ENCODE measurements around the gene ARHGAP33.

Gene ARHGAP33, protein sequence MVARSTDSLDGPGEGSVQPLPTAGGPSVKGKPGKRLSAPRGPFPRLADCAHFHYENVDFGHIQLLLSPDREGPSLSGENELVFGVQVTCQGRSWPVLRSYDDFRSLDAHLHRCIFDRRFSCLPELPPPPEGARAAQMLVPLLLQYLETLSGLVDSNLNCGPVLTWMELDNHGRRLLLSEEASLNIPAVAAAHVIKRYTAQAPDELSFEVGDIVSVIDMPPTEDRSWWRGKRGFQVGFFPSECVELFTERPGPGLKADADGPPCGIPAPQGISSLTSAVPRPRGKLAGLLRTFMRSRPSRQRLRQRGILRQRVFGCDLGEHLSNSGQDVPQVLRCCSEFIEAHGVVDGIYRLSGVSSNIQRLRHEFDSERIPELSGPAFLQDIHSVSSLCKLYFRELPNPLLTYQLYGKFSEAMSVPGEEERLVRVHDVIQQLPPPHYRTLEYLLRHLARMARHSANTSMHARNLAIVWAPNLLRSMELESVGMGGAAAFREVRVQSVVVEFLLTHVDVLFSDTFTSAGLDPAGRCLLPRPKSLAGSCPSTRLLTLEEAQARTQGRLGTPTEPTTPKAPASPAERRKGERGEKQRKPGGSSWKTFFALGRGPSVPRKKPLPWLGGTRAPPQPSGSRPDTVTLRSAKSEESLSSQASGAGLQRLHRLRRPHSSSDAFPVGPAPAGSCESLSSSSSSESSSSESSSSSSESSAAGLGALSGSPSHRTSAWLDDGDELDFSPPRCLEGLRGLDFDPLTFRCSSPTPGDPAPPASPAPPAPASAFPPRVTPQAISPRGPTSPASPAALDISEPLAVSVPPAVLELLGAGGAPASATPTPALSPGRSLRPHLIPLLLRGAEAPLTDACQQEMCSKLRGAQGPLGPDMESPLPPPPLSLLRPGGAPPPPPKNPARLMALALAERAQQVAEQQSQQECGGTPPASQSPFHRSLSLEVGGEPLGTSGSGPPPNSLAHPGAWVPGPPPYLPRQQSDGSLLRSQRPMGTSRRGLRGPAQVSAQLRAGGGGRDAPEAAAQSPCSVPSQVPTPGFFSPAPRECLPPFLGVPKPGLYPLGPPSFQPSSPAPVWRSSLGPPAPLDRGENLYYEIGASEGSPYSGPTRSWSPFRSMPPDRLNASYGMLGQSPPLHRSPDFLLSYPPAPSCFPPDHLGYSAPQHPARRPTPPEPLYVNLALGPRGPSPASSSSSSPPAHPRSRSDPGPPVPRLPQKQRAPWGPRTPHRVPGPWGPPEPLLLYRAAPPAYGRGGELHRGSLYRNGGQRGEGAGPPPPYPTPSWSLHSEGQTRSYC

DNA sequence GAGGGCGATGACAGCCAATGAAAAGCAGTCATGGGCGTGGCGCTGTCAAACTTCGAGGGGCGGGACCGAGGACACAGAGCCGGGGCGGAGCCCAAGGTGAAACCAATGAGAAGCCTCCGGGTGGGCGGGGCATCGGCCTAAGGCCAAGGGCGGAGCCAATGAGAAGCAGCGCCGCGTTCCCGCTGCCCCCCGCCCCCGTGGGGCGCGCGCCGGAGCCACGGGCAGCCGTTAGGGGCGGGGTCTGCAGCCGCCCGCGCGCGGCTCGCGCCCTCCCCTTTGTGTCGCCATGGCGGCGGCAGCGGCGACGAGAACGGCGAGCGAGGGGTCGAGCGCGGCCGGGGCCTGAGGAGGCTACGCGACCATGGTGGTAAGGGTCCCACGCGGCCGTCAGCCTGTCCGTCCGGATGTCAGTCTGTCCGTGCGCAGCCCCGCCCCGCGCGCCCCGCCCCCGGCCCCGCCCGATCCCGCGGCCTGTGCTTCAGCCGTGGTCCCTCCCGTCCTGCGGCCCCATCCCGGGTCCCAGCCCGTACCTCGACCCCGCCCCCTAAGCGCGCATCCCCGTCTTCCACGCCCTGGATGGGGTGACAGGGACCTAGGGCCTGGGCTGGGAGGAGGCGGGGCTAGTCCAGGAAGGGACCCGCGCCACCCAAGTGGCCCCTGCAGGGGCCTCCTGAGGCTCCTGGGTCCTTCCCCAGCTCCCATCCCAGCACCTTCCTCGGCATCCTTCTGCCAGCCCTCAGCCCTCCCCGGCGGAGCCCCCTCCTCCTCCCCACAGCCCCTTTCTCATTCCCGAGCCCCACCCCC, at the start of gene ARHGAP33:
Gene ARHGAP33 (plus strand): TSS at position 267 of the 804 bp plus-strand sequence. CDS start 95 bp downstream, at position 362.
- peak; percentile 98 to 99 for DNase-seq

DNA sequence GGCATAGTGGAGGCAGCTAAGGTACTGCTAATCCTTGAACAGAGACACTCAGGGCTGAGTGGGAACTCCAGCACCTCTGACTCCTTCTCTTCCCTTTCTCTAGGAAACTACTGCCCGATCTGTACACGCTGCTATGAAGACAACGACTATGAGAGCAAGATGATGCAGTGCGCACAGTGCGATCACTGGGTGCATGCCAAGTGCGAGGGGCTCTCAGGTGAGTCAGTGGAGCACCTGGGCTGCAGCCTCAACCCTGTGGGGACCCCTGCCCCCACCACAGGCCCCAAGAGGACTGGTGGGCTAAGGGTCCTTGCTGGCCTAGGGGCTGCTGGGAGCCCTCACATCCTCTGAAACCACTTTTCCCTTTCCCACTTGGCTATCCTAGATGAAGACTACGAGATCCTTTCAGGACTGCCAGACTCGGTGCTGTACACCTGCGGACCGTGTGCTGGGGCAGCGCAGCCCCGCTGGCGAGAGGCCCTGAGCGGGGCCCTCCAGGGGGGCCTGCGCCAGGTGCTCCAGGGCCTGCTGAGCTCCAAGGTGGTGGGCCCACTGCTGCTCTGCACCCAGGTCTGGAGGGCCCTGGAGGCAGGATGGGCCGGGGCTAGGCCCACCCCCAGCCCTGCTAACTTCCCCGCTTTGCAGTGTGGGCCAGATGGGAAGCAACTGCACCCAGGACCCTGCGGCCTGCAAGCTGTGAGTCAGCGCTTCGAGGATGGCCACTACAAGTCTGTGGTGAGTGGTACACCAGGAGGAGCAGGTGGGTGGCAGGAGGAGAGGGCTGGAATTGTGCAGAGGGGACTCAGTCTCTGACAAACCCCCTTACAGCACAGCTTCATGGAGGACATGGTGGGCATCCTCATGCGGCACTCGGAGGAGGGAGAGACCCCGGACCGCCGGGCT, 48.1 kb upstream of the ARHGAP33 start:
- no peak for DNase-seq

DNA sequence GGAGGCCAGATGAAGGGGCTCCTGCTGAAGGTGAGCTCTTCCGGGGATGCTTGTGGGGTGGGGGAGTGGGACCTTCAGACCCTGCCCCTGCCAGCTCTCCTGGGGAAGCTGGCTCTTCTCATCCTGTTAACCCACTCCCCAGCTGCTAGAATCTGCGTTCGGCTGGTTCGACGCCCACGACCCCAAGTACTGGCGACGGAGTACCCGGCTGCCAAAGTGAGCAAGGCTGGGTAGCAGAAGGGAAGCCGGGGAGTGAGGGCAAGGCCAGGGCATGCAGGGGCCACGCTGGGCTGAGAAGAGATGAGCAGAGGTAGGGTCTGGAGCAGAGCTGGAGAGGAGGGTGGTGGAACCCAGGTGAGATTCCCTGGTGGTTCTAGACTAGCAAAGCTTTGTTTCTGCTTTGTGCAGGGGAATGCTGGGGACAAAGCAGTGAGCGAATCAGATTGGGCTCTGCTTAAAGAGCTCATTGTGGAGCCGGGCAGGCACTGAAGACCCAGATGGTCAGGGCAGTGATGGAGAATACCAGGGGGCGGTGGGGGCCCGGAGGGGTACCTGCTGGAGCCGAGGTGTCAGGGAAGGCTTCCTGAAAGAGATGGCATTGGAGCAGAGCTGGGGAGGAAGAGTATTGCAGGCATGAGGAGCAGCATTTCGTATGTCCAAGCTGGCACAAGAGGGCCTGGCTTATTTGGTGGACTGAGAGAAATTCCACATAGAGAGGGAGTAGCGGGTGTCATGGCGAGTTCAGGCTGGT, 47.2 kb upstream of the ARHGAP33 start:
- no peak for DNase-seq

DNA sequence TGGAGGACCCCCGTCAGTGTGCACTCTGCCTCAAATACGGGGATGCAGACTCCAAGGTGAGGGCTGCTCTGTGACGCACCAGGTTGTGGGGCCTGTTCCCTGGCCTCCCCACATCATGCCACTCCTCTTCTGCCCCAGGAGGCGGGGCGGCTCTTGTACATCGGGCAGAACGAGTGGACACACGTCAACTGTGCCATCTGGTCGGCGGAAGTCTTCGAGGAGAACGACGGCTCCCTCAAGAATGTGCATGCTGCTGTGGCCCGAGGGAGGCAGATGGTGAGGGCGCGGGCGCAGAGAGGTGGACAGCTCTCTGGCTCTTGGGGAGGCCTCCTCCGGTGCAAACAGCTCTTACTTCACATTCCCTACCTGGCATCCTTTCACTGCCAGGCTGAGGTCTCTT, 46.3 kb upstream of the ARHGAP33 start:
- DNase-seq, result no peak

DNA sequence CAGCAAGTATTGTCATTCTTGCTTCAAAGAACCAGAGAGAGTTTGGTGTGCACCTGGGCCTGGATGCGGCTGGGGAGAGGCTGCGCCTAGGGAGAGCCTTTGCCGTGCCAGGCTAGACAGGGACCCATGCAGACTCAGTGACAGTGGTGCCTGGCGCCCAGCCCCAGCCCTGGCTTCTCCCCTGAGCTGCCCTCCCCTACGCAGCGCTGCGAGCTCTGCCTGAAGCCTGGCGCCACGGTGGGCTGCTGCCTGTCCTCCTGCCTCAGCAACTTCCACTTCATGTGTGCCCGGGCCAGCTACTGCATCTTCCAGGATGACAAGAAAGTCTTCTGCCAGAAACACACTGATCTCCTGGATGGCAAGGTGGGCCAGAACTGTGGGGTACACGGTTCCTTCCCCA, 45.6 kb upstream of the ARHGAP33 start:
- no peak for DNase-seq

DNA sequence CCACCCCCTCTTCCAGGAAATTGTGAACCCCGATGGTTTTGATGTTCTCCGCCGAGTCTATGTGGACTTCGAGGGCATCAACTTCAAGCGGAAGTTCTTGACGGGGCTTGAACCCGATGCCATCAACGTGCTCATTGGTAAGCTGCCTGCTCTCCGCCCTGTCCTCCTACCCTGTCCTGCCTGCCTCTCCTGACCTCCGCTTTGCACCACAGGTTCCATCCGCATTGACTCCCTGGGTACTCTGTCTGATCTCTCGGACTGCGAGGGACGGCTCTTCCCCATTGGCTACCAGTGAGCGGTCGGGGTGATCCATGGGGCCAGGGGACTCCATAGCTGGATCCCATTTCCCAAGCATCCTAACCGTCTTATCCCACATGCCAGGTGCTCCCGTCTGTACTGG, 45.0 kb upstream of the ARHGAP33 start:
- no peak for DNase-seq

DNA sequence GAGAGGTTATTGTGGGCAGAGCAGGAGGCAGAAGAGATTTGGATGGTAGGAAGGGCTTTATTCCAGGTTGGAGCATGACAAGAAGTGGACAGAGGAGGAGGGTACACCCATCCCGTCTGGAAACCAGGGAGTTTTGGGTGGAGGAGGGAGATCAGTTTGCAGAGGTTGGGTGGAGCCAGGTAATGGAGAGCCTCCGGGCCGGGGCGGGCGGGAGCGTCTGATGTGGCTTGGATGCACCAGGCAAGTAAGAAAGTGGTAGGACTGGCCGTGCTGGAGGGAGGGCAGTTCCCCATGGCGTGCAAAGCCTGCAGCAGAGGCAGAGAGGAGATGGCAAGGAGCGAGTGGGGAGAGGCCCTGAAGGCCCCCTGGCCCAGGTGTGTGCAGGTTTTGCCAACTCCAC, 44.0 kb upstream of the ARHGAP33 start:
- no peak for DNase-seq

DNA sequence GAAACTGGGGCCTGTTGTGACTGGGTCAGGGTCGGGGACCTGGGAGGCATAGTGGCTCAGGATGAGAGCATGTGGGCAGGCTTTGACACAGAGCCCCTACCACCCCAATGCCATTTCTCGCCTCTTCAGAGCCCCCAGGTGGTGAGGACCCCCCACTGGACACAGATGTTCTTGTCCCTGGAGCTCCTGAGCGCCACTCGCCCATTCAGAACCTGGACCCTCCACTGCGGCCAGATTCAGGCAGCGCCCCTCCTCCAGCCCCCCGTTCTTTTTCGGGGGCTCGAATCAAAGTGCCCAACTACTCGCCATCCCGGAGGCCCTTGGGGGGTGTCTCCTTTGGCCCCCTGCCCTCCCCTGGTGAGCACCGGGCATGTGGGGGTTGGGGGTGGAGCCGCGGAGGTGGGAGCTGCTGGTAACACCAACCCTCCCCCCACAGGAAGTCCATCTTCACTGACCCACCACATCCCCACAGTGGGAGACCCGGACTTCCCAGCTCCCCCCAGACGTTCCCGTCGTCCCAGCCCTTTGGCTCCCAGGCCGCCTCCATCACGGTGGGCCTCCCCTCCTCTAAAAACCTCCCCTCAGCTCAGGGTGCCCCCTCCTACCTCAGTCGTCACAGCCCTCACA, 43.5 kb upstream of the ARHGAP33 start:
- DNase-seq, result no peak

DNA sequence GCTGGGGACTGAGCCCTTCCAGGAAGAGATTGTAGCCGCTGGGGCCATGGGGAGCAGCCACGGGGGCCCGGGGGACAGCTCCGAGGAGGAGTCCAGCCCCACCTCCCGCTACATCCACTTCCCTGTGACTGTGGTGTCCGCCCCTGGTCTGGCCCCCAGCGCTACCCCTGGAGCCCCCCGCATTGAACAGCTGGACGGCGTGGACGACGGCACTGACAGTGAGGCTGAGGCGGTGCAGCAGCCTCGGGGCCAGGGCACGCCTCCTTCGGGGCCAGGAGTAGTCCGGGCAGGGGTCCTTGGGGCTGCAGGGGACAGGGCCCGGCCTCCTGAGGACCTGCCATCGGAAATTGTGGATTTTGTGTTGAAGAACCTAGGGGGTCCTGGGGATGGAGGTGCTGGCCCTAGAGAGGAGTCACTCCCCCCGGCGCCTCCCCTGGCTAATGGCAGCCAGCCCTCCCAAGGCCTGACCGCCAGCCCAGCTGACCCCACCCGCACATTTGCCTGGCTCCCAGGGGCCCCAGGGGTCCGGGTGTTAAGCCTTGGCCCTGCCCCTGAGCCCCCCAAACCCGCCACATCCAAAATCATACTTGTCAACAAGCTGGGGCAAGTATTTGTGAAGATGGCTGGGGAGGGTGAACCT, 42.7 kb upstream of the ARHGAP33 start:
- no peak for DNase-seq

DNA sequence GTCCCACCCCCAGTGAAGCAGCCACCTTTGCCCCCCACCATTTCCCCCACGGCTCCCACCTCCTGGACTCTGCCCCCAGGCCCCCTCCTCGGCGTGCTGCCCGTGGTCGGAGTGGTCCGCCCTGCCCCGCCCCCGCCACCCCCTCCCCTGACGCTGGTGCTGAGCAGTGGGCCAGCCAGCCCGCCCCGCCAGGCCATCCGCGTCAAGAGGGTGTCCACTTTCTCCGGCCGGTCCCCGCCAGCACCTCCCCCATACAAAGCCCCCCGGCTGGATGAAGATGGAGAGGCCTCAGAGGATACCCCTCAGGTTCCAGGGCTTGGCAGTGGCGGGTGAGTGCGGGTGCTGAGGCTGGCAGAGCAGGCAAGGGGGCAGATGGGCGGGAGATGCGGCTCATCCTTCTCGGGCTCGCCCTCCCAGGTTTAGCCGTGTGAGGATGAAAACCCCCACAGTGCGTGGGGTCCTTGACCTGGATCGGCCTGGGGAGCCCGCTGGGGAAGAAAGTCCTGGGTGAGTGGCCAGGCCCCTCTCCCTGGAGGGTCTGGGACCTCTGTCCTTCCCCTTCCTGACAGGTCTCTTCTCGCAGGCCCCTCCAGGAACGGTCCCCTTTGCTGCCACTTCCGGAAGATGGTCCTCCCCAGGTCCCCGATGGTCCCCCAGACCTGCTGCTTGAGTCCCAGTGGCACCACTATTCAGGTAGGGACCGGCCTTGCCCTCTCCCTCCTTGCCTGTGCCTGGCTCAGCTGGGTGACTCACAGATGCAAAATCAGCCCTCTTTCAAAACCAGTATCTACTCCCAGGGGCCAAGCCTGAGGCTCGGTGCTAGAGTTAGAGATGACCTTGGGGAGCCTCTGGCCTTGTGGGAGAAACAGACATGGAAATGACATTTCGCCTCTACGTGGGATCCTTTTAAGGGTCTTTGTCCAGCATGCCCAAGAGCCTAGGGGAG, 41.9 kb upstream of the ARHGAP33 start:
- no peak for DNase-seq

DNA sequence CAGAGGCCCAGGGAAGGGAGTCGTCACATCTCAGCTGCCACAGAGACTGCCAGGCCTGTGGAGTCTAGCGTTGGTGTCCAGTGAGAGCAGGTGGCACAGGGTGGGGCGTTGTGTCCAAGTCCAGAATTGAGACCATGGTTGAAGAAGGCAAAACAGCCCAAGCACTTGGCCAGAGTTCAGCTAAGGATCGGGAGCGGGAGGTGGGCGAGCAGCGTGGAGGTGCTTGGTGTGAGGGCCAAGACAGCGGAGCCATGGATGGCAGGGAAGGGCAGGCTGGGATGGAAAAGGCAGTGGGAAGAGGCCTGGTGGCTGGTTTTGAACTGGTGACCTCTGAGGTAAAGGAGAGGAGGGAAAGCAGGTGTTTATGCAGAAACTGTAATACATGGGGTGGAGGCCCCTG, 41.1 kb upstream of the ARHGAP33 start:
- DNase-seq, result no peak

DNA sequence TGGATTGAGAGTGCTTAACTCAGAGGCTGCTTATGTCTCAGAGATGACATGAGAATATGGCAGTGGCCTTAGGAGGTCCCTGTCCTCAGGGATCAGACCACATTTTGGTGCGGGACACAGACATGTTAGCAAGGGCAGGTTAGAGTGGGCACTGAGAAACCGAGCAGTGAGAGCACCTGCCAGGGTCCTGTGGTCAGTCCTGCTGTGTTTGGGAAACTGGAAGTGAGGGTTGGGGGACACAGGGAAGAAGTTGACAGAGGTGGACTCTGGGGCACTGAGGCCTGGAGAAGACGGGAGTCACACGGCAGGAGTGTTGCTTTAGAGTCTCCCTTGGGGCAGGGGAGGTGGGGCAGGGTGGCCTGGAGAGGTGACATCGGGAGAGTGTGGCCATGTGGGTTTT, 40.5 kb upstream of the ARHGAP33 start:
- no peak for DNase-seq

DNA sequence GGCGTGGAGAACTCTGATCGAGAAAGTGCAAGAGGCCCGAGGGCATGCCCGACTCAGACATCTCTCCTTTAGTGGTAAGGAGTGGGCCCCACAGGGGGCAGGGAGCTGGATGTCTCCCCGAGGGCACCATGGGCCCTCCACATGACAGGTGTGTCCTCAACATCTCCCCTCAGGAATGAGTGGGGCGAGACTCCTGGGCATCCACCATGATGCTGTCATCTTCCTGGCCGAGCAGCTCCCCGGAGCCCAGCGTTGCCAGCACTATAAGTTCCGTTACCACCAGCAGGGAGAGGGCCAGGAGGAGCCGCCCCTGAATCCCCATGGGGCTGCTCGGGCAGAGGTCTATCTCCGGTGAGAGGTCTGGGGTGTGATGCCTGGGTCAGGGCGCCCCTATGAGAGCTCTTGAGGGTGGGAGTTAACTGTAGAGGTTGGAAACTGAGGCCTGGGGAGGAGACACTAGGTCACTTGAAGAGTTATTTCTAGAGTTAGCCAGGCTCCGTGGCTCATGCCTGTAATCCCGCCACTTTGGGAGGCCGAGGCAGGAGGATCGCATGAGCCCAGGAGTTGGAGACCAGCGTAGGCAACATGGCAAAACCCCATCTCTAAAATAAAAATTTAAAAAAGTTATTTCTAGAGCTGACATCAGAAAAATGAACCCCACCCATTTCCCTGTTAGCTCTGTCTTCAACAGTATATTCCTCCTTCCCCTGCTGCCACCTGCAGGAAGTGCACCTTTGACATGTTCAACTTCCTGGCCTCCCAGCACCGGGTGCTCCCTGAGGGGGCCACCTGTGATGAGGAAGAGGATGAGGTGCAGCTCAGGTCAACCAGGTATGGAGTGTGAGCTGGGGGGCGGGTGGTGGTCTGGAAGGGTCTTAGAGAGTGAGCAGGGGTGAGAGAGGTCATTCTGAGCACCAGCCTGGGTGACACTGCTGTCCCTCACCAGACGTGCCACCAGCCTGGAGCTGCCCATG, 38.2 kb upstream of the ARHGAP33 start:
- DNase-seq, result no peak

DNA sequence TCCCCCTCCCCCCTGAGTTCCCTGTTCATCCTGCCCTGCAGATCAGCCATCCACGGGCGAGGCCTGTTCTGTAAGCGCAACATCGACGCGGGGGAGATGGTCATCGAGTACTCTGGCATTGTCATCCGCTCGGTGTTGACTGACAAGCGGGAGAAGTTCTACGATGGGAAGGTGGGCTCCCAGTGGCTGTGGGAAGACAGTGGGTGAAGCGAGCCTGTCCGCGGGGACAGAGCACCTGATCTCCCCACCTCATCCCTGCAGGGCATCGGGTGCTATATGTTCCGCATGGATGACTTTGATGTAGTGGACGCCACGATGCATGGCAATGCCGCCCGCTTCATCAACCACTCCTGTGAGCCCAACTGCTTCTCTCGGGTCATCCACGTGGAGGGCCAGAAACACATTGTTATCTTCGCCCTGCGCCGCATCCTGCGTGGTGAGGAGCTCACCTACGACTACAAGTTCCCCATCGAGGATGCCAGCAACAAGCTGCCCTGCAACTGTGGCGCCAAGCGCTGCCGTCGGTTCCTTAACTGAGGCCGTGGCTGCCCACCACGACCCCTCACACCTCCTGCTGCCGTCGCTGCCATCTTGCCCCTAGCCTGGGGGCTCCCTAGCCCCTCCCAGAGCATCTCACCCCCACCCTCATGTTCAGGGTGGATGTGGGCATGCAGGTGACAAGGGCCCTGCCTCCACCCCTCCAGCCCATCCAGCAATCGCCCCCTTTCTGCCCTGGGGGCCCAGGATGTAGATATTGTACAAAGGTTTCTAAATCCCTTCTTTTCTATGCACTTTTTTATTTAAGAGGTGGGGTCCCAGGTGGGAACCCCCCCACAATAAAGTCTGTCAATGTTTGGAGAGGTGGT, 37.1 kb upstream of the ARHGAP33 start:
- DNase-seq, result no peak

DNA sequence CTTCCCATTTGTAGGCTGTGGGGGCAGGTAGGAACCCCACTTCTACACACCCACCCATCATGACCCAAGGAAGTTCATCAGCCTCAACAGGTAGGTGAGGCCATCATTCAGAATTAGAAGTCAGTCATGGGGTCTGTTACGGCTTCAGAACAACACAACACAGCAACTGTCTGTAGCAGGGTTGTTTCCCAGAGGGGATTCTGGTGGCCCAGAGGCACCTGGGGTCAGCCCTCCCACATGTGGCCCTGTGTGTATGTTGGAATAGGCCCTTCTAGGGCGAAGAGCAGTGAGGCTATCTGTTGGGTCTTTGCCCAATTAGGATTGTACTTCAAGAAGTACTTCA, 36.5 kb upstream of the ARHGAP33 start:
- DNase-seq, result no peak

All from CD4-positive, alpha-beta T cell treated with Interleukin-1 beta for 1 hour (primary cell).